ENCODE results near the gene NATD1.

The NATD1 gene

DNA sequence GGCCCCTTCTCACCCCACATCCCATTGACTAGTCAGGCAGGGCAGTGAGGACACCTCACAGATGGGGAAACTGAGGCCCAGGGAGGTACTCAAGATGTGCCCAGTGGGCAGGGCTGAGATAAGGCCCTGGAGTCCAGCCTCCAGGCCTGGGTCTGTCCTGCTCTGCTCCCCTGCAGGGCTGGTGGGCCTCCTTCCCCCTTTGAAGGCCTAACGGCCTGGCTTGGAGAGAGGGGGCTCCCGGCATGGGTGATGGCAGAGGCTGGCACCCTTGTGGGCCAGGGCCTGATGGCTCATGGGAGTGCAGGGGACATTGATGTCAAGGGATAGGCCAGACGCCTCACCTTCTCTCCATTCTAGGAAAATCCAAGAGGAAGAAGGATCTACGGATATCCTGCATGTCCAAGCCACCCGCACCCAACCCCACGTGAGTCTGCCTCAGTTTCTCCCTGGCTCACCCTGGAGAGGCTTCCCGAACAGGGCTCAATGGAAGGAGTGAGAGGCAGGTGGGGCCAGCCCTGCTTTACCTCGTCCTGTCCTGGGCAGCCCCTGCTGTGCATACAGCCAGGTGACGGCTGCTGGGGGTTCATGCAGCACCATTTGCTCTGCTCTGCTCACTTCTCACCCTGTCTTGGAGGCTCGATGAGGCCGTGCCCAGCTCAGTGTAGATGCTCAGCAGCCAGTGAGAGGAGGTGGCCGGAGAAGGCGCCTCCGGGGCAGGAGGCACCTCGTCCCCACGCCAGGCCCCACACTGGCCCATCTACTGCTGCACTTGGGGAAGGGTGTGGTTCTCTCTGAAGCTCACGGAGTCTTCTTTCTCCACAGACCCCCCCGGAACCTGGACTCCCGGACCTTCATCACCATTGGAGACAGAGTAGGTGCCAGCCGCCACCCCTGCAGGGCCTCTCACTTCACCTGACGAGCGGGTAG is 45.1 kb upstream of the NATD1 start:
- Histone ChIP-seq H3F3A (ENCODE audit: low read depth) (no peaks in the 10 kb centered on the region), H3K4me1 (ENCODE audit: insufficient read depth, low read length, poor library complexity, severe bottlenecking) (no peaks in the 10 kb centered on the region), H3K9ac (ENCODE audit: low read depth, low read length, poor library complexity, severe bottlenecking) (no peak overlapping the region), H3K79me2 (ENCODE audit: insufficient read depth, low read length) (peaks cover 20% of the 10 kb centered on the region; the same call in 1 of the 2 replicates), H3K4me3 (ENCODE audit: low read length, poor library complexity, severe bottlenecking) (no peak overlapping the region), H3K27me3 (ENCODE audit: insufficient read depth, low read length, poor library complexity, severe bottlenecking) (no peaks in the 10 kb centered on the region), H4K20me1 (ENCODE audit: insufficient read depth, low read length, poor library complexity, severe bottlenecking) (peaks cover 11% of the 10 kb centered on the region), H3K4me2 (ENCODE audit: low read depth, low read length, poor library complexity, severe bottlenecking) (no peak overlapping the region), H3K9me3 (ENCODE audit: insufficient read depth, low read depth, low read length) (no peaks in the 10 kb centered on the region; the same call in 1 of the 2 replicates), H3K9me2 (replicated peaks; ENCODE audit: low read depth, low read length) (no peaks in the 10 kb centered on the region), H3K36me3 (ENCODE audit: insufficient read depth, low read length) (peaks cover 29% of the 10 kb centered on the region; the same call in 1 of the 2 replicates), H2AFZ (ENCODE audit: low read length) (no peak overlapping the region)
- TF ChIP-seq, protein P1, sequence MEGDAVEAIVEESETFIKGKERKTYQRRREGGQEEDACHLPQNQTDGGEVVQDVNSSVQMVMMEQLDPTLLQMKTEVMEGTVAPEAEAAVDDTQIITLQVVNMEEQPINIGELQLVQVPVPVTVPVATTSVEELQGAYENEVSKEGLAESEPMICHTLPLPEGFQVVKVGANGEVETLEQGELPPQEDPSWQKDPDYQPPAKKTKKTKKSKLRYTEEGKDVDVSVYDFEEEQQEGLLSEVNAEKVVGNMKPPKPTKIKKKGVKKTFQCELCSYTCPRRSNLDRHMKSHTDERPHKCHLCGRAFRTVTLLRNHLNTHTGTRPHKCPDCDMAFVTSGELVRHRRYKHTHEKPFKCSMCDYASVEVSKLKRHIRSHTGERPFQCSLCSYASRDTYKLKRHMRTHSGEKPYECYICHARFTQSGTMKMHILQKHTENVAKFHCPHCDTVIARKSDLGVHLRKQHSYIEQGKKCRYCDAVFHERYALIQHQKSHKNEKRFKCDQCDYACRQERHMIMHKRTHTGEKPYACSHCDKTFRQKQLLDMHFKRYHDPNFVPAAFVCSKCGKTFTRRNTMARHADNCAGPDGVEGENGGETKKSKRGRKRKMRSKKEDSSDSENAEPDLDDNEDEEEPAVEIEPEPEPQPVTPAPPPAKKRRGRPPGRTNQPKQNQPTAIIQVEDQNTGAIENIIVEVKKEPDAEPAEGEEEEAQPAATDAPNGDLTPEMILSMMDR (conservative IDR thresholded peaks at IDR 0.05; ENCODE audit: low read length): no peak
- no peak for TF ChIP-seq EZH2phosphoT487 (IDR thresholded peaks at IDR 0.05; ENCODE audit: borderline replicate concordance)

GRCh38 chr17:21297597-21297996 is 44.4 kb upstream of the NATD1 start:
- H3K36me3 ChIP-seq (ENCODE audit: insufficient read depth, low read length): peaks cover 22% of the 10 kb centered on the region; the same call in 1 of the 2 replicates
- no peaks in the 10 kb centered on the region for H3K27me3 ChIP-seq (ENCODE audit: insufficient read depth, low read length, poor library complexity, severe bottlenecking)
- no peak for TF ChIP-seq EZH2phosphoT487 (IDR thresholded peaks at IDR 0.05; ENCODE audit: borderline replicate concordance)
- TF ChIP-seq, protein P1 (conservative IDR thresholded peaks at IDR 0.05; ENCODE audit: low read length): no peak
- no peaks in the 10 kb centered on the region; the same call in 1 of the 2 replicates for H3K9me3 ChIP-seq (ENCODE audit: insufficient read depth, low read depth, low read length)
- no peak overlapping the region for H3K9ac ChIP-seq (ENCODE audit: low read depth, low read length, poor library complexity, severe bottlenecking)
- no peak overlapping the region for H3K4me3 ChIP-seq (ENCODE audit: low read length, poor library complexity, severe bottlenecking)
- peaks cover 12% of the 10 kb centered on the region for H4K20me1 ChIP-seq (ENCODE audit: insufficient read depth, low read length, poor library complexity, severe bottlenecking)
- H3F3A ChIP-seq (ENCODE audit: low read depth): no peaks in the 10 kb centered on the region
- no peaks in the 10 kb centered on the region for H3K4me1 ChIP-seq (ENCODE audit: insufficient read depth, low read length, poor library complexity, severe bottlenecking)
- H3K9me2 ChIP-seq (replicated peaks; ENCODE audit: low read depth, low read length): no peaks in the 10 kb centered on the region
- peaks cover 22% of the 10 kb centered on the region; the same call in 1 of the 2 replicates for H3K79me2 ChIP-seq (ENCODE audit: insufficient read depth, low read length)
- H2AFZ ChIP-seq (ENCODE audit: low read length): no peak overlapping the region
- H3K4me2 ChIP-seq (ENCODE audit: low read depth, low read length, poor library complexity, severe bottlenecking): no peak overlapping the region

DNA sequence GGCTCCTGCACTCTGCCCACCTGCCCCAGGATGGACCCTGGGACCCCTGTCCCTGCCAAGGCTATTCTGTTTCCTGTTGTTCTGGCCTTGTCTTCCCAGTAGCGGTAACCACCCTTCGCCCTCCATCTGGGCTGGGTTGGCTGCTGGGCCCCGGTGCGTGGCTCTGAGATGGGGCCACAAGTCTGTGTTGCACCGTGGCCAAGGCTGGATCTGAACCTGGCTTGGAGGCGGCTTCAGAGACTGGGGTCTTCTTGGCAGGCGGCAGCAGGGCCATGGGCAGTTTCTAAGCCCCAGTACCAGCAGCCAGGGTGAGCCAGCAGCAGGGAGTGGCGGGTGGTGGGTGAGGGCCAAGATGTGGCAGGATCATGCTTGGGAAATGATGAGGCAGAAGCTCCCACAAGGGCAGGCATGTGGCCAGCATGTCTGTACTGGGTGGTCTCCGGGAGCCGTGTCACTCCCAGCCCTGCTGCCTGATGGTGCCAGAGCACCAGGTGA is 43.9 kb upstream of the NATD1 start:
- Histone ChIP-seq H3K4me3 (ENCODE audit: low read length, poor library complexity, severe bottlenecking) (no peak overlapping the region), H3K9ac (ENCODE audit: low read depth, low read length, poor library complexity, severe bottlenecking) (no peak overlapping the region), H4K20me1 (ENCODE audit: insufficient read depth, low read length, poor library complexity, severe bottlenecking) (peaks cover 12% of the 10 kb centered on the region), H3K4me1 (ENCODE audit: insufficient read depth, low read length, poor library complexity, severe bottlenecking) (no peaks in the 10 kb centered on the region), H2AFZ (ENCODE audit: low read length) (no peak overlapping the region), H3K4me2 (ENCODE audit: low read depth, low read length, poor library complexity, severe bottlenecking) (no peak overlapping the region), H3K9me3 (ENCODE audit: insufficient read depth, low read depth, low read length) (no peaks in the 10 kb centered on the region; the same call in 1 of the 2 replicates), H3K36me3 (ENCODE audit: insufficient read depth, low read length) (peaks cover 17% of the 10 kb centered on the region; the same call in 1 of the 2 replicates), H3K27me3 (ENCODE audit: insufficient read depth, low read length, poor library complexity, severe bottlenecking) (no peaks in the 10 kb centered on the region), H3F3A (ENCODE audit: low read depth) (no peaks in the 10 kb centered on the region), H3K9me2 (replicated peaks; ENCODE audit: low read depth, low read length) (no peaks in the 10 kb centered on the region), H3K79me2 (ENCODE audit: insufficient read depth, low read length) (peaks cover 22% of the 10 kb centered on the region; the same call in 1 of the 2 replicates)
- TF ChIP-seq, protein P1 (conservative IDR thresholded peaks at IDR 0.05; ENCODE audit: low read length): no peak
- TF ChIP-seq EZH2phosphoT487 (IDR thresholded peaks at IDR 0.05; ENCODE audit: borderline replicate concordance): no peak
